PFSK-1 (cell line): ENCODE data around the gene LMOD2.

Experiments
- FOXP2 ChIP-seq: optimal IDR thresholded peaks from 2 replicates; pipeline ENCODE3; 2011; ENCODE audit warnings: borderline replicate concordance, control low read depth, inconsistent platforms; ENCODE audit not compliant: insufficient read depth; ENCODE audit errors: extremely low read length, extremely low read depth
- POLR2AphosphoS5 ChIP-seq: IDR thresholded peaks from 2 replicates; pipeline ENCODE4 v1.6.1; 2012; ENCODE audit warnings: low read depth, mild to moderate bottlenecking, control low read depth, low read length, moderate library complexity
- SIN3A ChIP-seq: IDR thresholded peaks from 2 replicates; pipeline ENCODE4 v1.6.1; 2012; ENCODE audit warnings: mild to moderate bottlenecking, low read length, moderate library complexity, borderline replicate concordance; ENCODE audit not compliant: insufficient read depth
- TAF1 ChIP-seq: IDR thresholded peaks from 2 replicates; pipeline ENCODE4 v1.6.1; 2012; ENCODE audit warnings: low read length, control low read depth, borderline replicate concordance; ENCODE audit not compliant: insufficient read depth
- TF ChIP-seq, protein P1 (sequence below), 2 experiments: IDR thresholded peaks; 2 replicates each; pipeline versions ENCODE4 v1.6.1 to v1.8.0; 2011 to 2012; ENCODE audit warnings: low read depth in 2 of 2, low read length in 2 of 2, control low read depth in 1 of 2, inconsistent platforms in 1 of 2, mild to moderate bottlenecking in 1 of 2, moderate library complexity in 1 of 2; ENCODE audit not compliant: insufficient read depth in 1 of 2

Gene LMOD2

DNA sequence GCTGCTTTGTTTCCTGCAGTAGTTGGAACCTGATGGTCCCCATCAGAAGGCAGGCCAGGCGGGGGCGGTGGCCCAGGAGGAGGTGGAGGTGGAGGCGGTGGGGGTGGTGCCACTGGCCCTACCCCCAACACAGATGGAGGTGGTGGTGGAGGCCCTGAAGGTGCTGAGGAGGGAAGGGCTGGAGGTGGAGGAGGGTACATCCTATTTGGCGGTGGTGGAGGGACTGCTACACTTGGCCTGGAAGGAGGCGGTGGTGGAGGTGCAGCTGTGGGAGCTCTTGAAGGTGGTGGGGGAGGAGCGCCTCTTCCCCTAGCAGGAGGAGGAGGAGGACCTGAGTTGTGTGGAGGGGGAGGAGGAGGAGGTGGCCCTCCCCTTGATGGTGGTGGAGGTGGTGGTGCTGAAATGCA lies 36.8 kb downstream of the LMOD2 start:
- TF ChIP-seq FOXP2 = no peak
- no peak for TF ChIP-seq POLR2AphosphoS5
- no peak for TF ChIP-seq SIN3A
- TF ChIP-seq, protein P1, sequence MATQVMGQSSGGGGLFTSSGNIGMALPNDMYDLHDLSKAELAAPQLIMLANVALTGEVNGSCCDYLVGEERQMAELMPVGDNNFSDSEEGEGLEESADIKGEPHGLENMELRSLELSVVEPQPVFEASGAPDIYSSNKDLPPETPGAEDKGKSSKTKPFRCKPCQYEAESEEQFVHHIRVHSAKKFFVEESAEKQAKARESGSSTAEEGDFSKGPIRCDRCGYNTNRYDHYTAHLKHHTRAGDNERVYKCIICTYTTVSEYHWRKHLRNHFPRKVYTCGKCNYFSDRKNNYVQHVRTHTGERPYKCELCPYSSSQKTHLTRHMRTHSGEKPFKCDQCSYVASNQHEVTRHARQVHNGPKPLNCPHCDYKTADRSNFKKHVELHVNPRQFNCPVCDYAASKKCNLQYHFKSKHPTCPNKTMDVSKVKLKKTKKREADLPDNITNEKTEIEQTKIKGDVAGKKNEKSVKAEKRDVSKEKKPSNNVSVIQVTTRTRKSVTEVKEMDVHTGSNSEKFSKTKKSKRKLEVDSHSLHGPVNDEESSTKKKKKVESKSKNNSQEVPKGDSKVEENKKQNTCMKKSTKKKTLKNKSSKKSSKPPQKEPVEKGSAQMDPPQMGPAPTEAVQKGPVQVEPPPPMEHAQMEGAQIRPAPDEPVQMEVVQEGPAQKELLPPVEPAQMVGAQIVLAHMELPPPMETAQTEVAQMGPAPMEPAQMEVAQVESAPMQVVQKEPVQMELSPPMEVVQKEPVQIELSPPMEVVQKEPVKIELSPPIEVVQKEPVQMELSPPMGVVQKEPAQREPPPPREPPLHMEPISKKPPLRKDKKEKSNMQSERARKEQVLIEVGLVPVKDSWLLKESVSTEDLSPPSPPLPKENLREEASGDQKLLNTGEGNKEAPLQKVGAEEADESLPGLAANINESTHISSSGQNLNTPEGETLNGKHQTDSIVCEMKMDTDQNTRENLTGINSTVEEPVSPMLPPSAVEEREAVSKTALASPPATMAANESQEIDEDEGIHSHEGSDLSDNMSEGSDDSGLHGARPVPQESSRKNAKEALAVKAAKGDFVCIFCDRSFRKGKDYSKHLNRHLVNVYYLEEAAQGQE (IDR thresholded peaks at IDR 0.05; ENCODE audit: insufficient read depth in 1 of 2, low read depth in 2 of 2, low read length in 2 of 2) = no peak
- no peak for TF ChIP-seq TAF1

DNA sequence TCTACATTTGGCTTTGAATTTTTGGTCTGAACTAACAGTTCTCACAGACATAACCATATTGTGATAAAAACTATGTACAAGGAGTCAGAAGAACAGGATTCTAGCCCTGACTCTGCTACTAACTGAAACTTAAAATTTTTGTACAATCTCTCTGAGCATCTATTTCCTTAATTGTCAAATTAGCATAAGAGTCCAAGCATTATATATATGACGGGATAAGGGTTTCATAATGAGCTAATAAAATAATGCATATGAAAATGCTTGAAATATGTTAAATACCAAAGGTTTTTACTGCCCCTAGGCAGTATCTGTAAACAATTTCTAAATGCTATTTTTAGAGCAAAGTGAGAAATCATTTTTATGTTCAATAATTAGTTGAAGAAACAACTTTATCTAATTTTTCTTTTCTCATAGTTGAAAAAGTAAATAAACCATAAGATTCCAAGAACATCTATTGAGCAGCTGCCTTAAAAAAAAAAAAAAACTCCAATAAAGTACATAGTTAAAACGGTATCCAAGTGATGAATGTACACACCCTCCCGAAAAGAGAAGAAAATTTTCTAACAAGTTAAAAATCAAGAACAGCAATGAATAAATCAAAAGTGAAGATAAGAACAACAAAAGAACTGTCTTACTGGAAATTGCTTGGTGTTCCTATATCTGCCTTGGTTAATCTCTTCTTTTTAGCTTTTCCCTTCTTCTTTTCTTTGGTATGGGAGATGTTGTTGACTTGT lies 40.4 kb downstream of the LMOD2 start:
- TF ChIP-seq TAF1 (no peak), SIN3A (no peak), FOXP2 (no peak), POLR2AphosphoS5 (no peak)
- TF ChIP-seq, protein P1 (IDR thresholded peaks at IDR 0.05; ENCODE audit: insufficient read depth in 1 of 2, low read depth in 2 of 2, low read length in 2 of 2) = no peak

DNA sequence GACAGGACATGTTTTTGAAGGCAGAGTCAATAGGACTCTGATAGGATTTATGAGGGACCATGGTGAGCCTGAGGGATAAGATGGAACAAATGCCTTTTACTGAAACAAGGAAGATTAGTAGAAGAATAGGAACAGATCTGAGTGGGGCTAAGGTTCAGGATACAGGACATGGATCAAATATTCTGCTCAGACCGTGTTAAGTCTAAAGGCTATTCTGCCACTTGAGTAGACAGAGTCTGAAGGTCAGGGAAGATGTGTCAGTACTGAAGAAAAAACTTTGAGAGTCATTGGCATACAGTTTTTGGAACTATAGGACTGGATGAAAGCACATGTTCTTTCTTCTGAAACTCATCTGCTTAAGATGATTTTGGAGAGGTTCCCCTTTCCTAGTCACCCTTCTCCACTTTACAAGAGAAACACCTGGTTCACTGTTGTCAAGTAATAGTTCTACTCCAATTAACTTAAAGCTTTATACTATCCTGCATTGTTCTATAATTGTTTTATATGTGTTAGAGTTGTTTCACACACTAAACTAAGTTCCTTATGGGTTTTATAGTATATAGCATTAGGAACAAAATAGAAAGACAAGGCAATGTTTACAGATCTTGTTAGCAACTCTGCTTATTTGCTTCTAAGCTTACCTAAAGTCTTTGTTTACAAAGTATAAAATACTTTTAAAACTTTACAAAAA lies 49.7 kb downstream of the LMOD2 start:
- TF ChIP-seq TAF1 (no peak), POLR2AphosphoS5 (no peak), FOXP2 (no peak), SIN3A (no peak)
- TF ChIP-seq, protein P1 (IDR thresholded peaks at IDR 0.05; ENCODE audit: insufficient read depth in 1 of 2, low read depth in 2 of 2, low read length in 2 of 2) = no peak

DNA sequence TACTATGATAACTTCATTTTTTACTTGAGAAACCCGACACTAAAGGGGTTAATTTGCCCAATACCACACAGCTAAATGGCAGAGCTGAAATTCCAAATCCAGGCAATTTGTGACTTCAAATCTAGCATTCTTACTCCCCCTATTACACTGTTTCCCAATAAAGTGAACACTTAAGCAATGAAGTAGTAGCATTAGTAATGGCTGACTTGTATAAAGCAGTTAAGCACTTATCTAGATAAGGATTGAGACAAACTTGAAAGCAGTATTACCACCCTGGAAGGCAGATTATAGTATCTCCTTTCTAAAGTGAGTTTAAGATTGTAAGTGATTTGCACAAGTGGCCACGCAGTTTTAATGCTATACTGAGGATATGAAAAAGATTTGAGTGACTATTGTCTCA lies 53.9 kb downstream of the LMOD2 start:
- TF ChIP-seq, protein P1 (IDR thresholded peaks at IDR 0.05; ENCODE audit: insufficient read depth in 1 of 2, low read depth in 2 of 2, low read length in 2 of 2) = no peak
- TF ChIP-seq SIN3A (no peak), POLR2AphosphoS5 (no peak), TAF1 (no peak), FOXP2 (no peak)
